Activated T-helper 2 cell treated with anti-CD3 and anti-CD28 coated beads, Interferon-gamma antibody, Interleukin-2, Interleukin-4, amounts not matched to agents 10 μg/mL and 5 μg/mL and 100 μg/mL, durations not matched to agents 14 hours and 24 hours and 36 hours (primary cell): Measurements from ENCODE around the gene STK25. TPM values are rescaled to one million over a fixed set of nuclear protein-coding genes. Genes with fewer than 3 reads are reported as not detected.
A peak's percentile ranks its signal among the peaks of the same experiment; 100 is the strongest.
"Not testable (repeated sequence)": the region's sequence is repeated elsewhere in the genome, so short reads cannot be mapped to it uniquely, and the experiment has no call there.

ENCODE experiments used
- DNase-seq: peaks from one replicate; pipeline ENCODE4 v3.0.0; 2021; ENCODE audit warnings: low spot score
- H3K27ac Mint-ChIP-seq: one replicate; pipeline ENCODE4 v1.8.0; 2021; ENCODE audit warnings: mixed read lengths
- H3K27me3 Mint-ChIP-seq: one replicate; pipeline ENCODE4 v1.8.0; 2021; ENCODE audit warnings: low read depth, mixed read lengths
- H3K36me3 Mint-ChIP-seq: one replicate; pipeline ENCODE4 v1.8.0; 2021; ENCODE audit warnings: low read depth, mixed read lengths
- H3K4me1 Mint-ChIP-seq: one replicate; pipeline ENCODE4 v1.8.0; 2021; ENCODE audit warnings: low read depth, mixed read lengths
- H3K4me3 Mint-ChIP-seq: one replicate; pipeline ENCODE4 v1.8.0; 2021; ENCODE audit warnings: low read depth, mild to moderate bottlenecking, moderate library complexity, mixed read lengths
- H3K9me3 Mint-ChIP-seq: one replicate; pipeline ENCODE4 v1.8.0; 2021; ENCODE audit warnings: mixed read lengths
- intact Hi-C: fragments of 100-400 bp; cut with micrococcal nuclease; formaldehyde crosslinking; loops from one replicate; pipeline ENCODE4 v1.15.1; 2023
- total RNA-seq: library from RNA; stranded (reverse); gene quantifications from 2 replicates; pipeline ENCODE4 v1.2.3, GENCODE V29; 2022

The STK25 gene
- total RNA-seq, 1 donor from 2014 or later, result 116 TPM

DNA sequence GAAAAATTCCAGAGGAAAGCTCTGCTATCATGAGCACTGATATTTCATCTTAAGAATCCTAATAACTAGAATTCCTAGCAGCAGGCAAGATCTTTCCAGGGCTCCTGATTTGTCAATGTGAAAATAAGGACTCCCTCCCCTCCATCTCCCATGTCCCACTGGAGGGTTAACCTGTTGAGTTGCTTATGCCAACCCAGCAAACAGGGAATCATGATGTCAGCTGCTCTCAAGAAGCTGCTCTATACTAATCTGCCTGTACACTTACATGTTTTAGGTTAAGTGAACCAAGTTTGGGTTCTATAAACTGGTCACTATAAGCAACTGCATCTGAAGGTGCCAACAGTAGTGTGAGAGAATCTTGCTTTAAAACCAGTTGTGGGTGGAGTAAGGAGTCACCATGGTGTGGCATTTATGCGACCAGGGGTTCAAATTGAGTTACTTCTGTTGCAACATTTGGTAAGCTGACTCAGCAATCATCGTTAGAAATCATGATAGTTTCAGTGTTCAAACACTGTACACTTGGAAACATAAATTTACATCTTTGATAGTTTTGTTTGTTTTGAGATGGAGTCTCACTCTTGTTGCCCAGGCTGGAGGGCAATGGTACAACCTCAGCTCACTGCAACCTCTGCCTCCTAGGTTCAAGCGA, 53.4 kb downstream of the STK25 start:
- Mint-ChIP-seq H3K9me3 (no peaks in the 10 kb centered on the region), H3K36me3 (no peaks in the 10 kb centered on the region), H3K4me3 (no peak overlapping the region), H3K4me1 (no peaks in the 10 kb centered on the region), H3K27ac (no peak overlapping the region), H3K27me3 (no peaks in the 10 kb centered on the region)
- intact Hi-C loops, result no loop called here
- DNase-seq, result no peak

DNA sequence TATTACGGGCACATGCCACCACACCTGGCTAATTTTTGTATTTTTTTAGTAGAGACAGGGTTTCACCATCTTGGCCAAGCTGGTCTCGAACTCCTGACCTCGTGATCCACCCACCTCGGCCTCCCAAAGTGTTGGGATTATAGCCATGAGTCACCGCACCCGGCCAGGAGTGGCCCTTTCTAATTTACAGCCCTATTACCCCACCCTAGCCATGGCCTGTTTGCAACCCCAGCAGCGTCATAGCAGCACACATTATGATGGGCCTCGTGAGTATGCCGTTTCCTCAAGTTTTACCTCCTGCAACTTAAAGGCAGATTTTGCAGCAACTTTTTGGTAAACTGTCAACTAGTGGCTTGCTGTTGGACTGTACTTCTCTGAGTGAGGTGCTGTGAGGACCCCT, 54.5 kb downstream of the STK25 start:
- H3K27me3 Mint-ChIP-seq, DNase-seq, H3K4me3 Mint-ChIP-seq, H3K36me3 Mint-ChIP-seq, H3K27ac Mint-ChIP-seq, H3K9me3 Mint-ChIP-seq, H3K4me1 Mint-ChIP-seq, intact Hi-C loops: not testable (repeated sequence)

DNA sequence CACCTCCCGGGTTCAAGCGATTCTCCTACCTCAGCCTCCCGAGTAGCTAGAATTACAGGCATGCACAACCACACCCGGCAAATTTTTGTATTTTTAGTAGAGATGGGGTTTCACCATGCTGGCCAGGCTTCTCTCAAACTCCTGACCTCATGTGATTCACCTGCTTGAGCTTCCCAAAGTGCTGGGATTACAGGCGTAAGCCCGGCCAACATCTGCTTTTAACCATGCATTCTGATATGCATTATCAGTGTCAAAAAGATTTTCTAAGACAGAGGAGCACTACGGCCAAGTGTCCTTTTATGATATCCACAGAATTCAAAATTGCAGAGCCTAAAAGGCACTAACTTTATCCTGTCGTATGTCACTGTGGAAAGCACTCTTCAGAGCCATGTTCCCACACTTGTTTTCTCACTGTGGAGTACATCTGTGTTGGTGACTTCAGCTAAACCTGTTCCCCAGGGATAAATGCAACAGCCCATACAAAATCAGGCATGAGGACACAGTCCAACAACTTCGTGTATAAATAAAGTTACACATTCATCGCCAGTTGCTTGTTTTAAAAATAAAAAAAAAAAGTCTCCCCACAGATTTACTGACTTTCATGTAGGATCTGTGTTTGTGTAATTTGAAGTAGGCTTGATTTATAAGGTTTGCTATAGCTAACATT, 56.4 kb downstream of the STK25 start:
- no peak overlapping the region for H3K4me3 Mint-ChIP-seq
- no peak for DNase-seq
- no peak overlapping the region for H3K27ac Mint-ChIP-seq
- H3K36me3 Mint-ChIP-seq, result peaks cover 2% of the 10 kb centered on the region
- peaks cover 11% of the 10 kb centered on the region for H3K27me3 Mint-ChIP-seq
- intact Hi-C loops, result no loop called here
- H3K9me3 Mint-ChIP-seq, result no peaks in the 10 kb centered on the region
- no peaks in the 10 kb centered on the region for H3K4me1 Mint-ChIP-seq

DNA sequence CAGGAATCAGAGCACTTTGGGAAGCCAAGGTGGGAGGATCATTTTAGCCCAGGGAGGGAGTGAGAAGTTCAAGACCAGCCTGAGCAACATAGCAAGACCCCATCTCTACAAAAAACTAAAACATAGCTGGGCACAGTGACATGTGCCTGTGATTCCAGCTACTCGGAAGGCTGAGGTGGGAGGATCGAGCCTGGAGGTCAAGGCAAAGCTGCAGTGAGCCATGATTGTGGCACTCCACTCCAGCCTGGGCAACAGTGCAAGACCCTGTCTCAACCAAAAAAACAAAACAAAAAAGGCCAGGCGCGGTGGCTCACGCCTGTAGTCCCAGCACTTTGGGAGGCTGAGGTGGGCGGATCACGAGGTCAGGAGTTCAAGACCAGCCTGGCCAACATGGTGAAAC, 58.3 kb downstream of the STK25 start:
- H3K36me3 Mint-ChIP-seq, H3K4me1 Mint-ChIP-seq, DNase-seq, H3K27ac Mint-ChIP-seq, intact Hi-C loops, H3K4me3 Mint-ChIP-seq, H3K9me3 Mint-ChIP-seq: not testable (repeated sequence)
- H3K27me3 Mint-ChIP-seq, result peaks cover 19% of the 10 kb centered on the region

DNA sequence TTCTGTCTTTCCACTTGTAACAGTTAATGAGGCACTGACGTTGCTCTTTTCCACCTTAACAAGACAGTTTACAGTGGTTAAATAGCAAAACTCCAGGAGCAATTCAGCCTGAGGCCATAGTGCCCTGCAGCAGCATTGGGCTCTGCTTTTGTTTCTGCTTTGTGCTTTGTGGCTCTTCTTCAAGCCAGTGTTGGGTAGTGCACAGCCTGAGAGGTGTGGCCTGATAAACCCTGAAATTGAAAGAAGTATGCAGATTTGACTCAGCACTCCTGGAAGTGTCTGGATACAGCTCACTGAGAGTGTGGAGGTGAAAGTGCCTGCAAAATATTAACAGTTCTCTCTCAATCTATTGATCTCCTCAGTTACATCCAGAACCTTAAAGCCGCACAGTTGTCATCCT, 63.0 kb downstream of the STK25 start:
- intact Hi-C loops, result no loop called here
- Mint-ChIP-seq H3K4me1 (peaks cover 24% of the 10 kb centered on the region), H3K27ac (no peak overlapping the region)

DNA sequence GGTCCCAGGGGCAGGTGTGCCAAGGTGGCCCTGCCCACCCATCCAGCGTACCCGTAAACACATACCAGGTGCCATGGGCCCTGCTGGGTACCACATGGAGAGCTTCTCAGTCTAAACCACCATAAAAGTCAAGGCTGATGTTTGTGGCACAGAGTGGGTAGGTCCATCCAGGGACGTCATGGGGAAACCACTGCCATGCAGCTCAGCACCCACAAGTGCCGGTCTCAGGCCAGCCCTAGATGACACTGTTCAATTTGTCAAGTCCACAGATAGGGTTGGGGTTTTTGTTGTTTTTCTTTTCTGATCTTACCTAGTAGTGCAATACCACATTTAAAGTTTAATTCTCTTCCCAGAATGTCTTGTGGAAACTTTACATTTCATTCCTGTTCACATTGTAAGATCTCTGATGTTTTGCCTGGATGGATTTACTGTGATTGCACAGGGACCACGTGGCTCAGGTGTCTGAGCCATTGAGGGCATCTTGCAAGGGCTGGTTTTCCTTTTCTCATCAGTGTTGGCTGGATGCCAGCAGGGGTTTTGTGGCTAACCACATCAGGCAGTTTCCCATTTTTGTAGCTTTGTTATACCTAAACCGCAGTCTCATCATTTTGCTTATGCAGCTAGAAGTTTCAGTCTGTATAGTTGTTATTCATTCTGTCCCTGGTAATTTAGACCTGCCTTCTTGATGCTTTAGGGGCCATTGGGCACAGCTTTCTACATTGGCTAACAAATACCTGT, 64.7 kb downstream of the STK25 start:
- DNase-seq, result peak; percentile 89
- peak overlapping the region; percentile 19 for H3K4me3 Mint-ChIP-seq
- H3K27ac Mint-ChIP-seq, result peak overlapping the region; percentile 71
- intact Hi-C loops, result loop anchor here (5.0 kb wide), 1 partner anchor 86 kb away; the partner anchor contains the start of gene FARP2
- peaks cover 41% of the 10 kb centered on the region for H3K36me3 Mint-ChIP-seq
- H3K4me1 Mint-ChIP-seq, result peaks cover 24% of the 10 kb centered on the region
- H3K27me3 Mint-ChIP-seq, result peaks cover 23% of the 10 kb centered on the region
- H3K9me3 Mint-ChIP-seq, result no peaks in the 10 kb centered on the region

More for the DNA sequence above, 63.0 kb downstream of the STK25 start:
- Mint-ChIP-seq H3K36me3 (peaks cover 35% of the 10 kb centered on the region), H3K27me3 (peaks cover 27% of the 10 kb centered on the region), H3K4me3 (no peak overlapping the region), H3K9me3 (no peaks in the 10 kb centered on the region)
- DNase-seq, result peak; percentile 38

Other genes starting within 250 kb of the STK25 start
- 282 and 293 TPM in 2 replicates for gene HDLBP, start 192.9 kb downstream of the STK25 start, total RNA-seq
- gene SEPTIN2, start 192.7 kb downstream of the STK25 start, total RNA-seq, result 231 TPM in 2 replicates
- 38.1 and 38.2 TPM in 2 replicates for gene FARP2, start 152.3 kb downstream of the STK25 start, total RNA-seq
- 0.16 and 0.27 TPM in 2 replicates for gene BOK, start 50.2 kb upstream of the STK25 start, total RNA-seq
- 48.7 and 53.3 TPM in 2 replicates for gene THAP4, start 128.6 kb upstream of the STK25 start, total RNA-seq
- gene ATG4B, start 129.1 kb upstream of the STK25 start, total RNA-seq, result 117 TPM in 2 replicates
- gene DTYMK, start 178.2 kb upstream of the STK25 start, total RNA-seq, result 95.9 and 98.2 TPM in 2 replicates
- 49.4 and 56.4 TPM in 2 replicates for gene ING5, start 193.5 kb upstream of the STK25 start, total RNA-seq
- 36.5 and 39.9 TPM in 2 replicates for gene D2HGDH, start 226.0 kb upstream of the STK25 start, total RNA-seq